ENCODE results near the gene USP17L5.
"Not testable (repeated sequence)": the region's sequence is repeated elsewhere in the genome, so short reads cannot be mapped to it uniquely, and the experiment has no call there.

USP17L5 gene

GRCh38 chr4:9339103-9339502, at the start of gene USP17L5:
TSS of gene USP17L5 (plus strand) at chr4:9339403. CDS start at chr4:9339403, 0 bp downstream.
- DNase-seq; intact Hi-C loops (cut with DNase I): not testable (repeated sequence)

- DNase-seq; intact Hi-C loops (cut with DNase I): not testable (repeated sequence)
Observed at GRCh38 chr4:9324191-9324590, 15.0 kb upstream of the USP17L5 start.

GRCh38 chr4:9324865-9325264, 14.3 kb upstream of the USP17L5 start, which contains the start of gene USP17L24:
TSS of gene USP17L24 (plus strand) at chr4:9325165. CDS start at chr4:9325165, 0 bp downstream.
- intact Hi-C loops (cut with DNase I), result not testable (repeated sequence)

GRCh38 chr4:9329611-9330010, 9.6 kb upstream of the USP17L5 start, which contains the start of gene USP17L25:
TSS of gene USP17L25 (plus strand) at chr4:9329911. CDS start at chr4:9329911, 0 bp downstream.
- DNase-seq; intact Hi-C loops (cut with DNase I): not testable (repeated sequence)

More at GRCh38 chr4:9324865-9325264, 14.3 kb upstream of the USP17L5 start, which contains the start of gene USP17L24:
- DNase-seq, result not testable (repeated sequence)

GRCh38 chr4:9334358-9334757, 4.8 kb upstream of the USP17L5 start, which contains the start of gene USP17L26:
TSS of gene USP17L26 (plus strand) at chr4:9334658. CDS start at chr4:9334658, 0 bp downstream.
- intact Hi-C loops (cut with DNase I); DNase-seq: not testable (repeated sequence)

GRCh38 chr4:9343848-9344247, 4.6 kb downstream of the USP17L5 start, which contains the start of gene USP17L27:
TSS of gene USP17L27 (plus strand) at chr4:9344148. CDS start at chr4:9344148, 0 bp downstream.
- intact Hi-C loops (cut with DNase I); DNase-seq: not testable (repeated sequence)

GRCh38 chr4:9348593-9348992, 9.4 kb downstream of the USP17L5 start, which contains the start of gene USP17L28:
TSS of gene USP17L28 (plus strand) at chr4:9348893. CDS start at chr4:9348893, 0 bp downstream.
- DNase-seq; intact Hi-C loops (cut with DNase I): not testable (repeated sequence)

- peak in 2 of 10 donors; percentile 38 to 97 for DNase-seq
- intact Hi-C loops (cut with DNase I), result not testable (repeated sequence)
Observed at GRCh38 chr4:9350866-9351265, 11.7 kb downstream of the USP17L5 start.

- intact Hi-C loops (cut with DNase I); DNase-seq: not testable (repeated sequence)
Observed at GRCh38 chr4:9353338-9353737, 14.1 kb downstream of the USP17L5 start, which contains the start of gene USP17L29. TSS of gene USP17L29 (plus strand) at chr4:9353638. CDS start at chr4:9353638, 0 bp downstream.

GRCh38 chr4:9362829-9363228, 23.6 kb downstream of the USP17L5 start, which contains the start of gene USP17L30:
TSS of gene USP17L30 (plus strand) at chr4:9363129. CDS start at chr4:9363129, 0 bp downstream.
- intact Hi-C loops (cut with DNase I); DNase-seq: not testable (repeated sequence)

- DNase-seq; intact Hi-C loops (cut with DNase I): not testable (repeated sequence)
Observed at GRCh38 chr4:9379881-9380280, 40.7 kb downstream of the USP17L5 start.

- DNase-seq, result peak; percentile 32 to 92 (median 55)
- intact Hi-C loops (cut with DNase I), result not testable (repeated sequence)
Observed at GRCh38 chr4:9381012-9381534, 41.9 kb downstream of the USP17L5 start.

- intact Hi-C loops (cut with DNase I), result no loop called here
- no peak for DNase-seq
Observed at GRCh38 chr4:9384126-9384525, 44.9 kb downstream of the USP17L5 start.

- intact Hi-C loops (cut with DNase I); DNase-seq: not testable (repeated sequence)
Observed at GRCh38 chr4:9389001-9389400, 49.8 kb downstream of the USP17L5 start.

All from posterior cingulate gyrus (tissue), 11 donors.